HEK293T (cell line): Measurements from ENCODE around the gene ZNF497.

ENCODE experiments used
- BHLHE40 ChIP-seq: fragments of 450-650 bp; IDR thresholded peaks from 2 replicates; pipeline ENCODE4 v1.6.1; 2016; ENCODE audit warnings: mild to moderate bottlenecking, moderate library complexity, borderline replicate concordance
- ELF4 ChIP-seq: fragments of 450-650 bp; IDR thresholded peaks from 2 replicates; pipeline ENCODE4 v1.6.1; 2017; ENCODE audit warnings: antibody characterized with exemption
- FOXA1 ChIP-seq: fragments of 450-650 bp; IDR thresholded peaks from 2 replicates; pipeline ENCODE4 v1.6.1; 2016; ENCODE audit warnings: mild to moderate bottlenecking
- FOXK2 ChIP-seq: fragments of 450-650 bp; IDR thresholded peaks from 2 replicates; pipeline ENCODE4 v1.6.1; 2016; ENCODE audit warnings: mild to moderate bottlenecking
- FOXM1 ChIP-seq: fragments of 450-650 bp; IDR thresholded peaks from 2 replicates; pipeline ENCODE4 v1.6.1; 2017; ENCODE audit warnings: mild to moderate bottlenecking, borderline replicate concordance
- HDGF ChIP-seq: fragments of 450-650 bp; IDR thresholded peaks from 2 replicates; pipeline ENCODE4 v1.6.1; 2017; ENCODE audit warnings: antibody characterized with exemption, borderline replicate concordance
- L3MBTL2 ChIP-seq: fragments of 450-650 bp; conservative IDR thresholded peaks from 2 replicates; pipeline ENCODE4 v1.6.1; 2016; ENCODE audit warnings: mild to moderate bottlenecking
- LEF1 ChIP-seq: fragments of 450-650 bp; IDR thresholded peaks from 2 replicates; pipeline ENCODE4 v1.6.1; 2017; ENCODE audit warnings: mild to moderate bottlenecking, borderline replicate concordance
- NFRKB ChIP-seq: fragments of 450-650 bp; IDR thresholded peaks from 2 replicates; pipeline ENCODE4 v1.6.1; 2016; ENCODE audit warnings: mild to moderate bottlenecking, moderate library complexity
- PKNOX1 ChIP-seq: fragments of 450-650 bp; IDR thresholded peaks from 2 replicates; pipeline ENCODE4 v1.6.1; 2016
- SP1 ChIP-seq: fragments of 450-650 bp; IDR thresholded peaks from 2 replicates; pipeline ENCODE4 v1.6.1; 2017
- SUZ12 ChIP-seq: fragments of 450-650 bp; IDR thresholded peaks from 2 replicates; pipeline ENCODE4 v1.6.1; 2016; ENCODE audit warnings: mild to moderate bottlenecking
- TARDBP ChIP-seq: fragments of 450-650 bp; IDR thresholded peaks from 2 replicates; pipeline ENCODE4 v1.6.1; 2016
- ZNF384 ChIP-seq: fragments of 450-650 bp; IDR thresholded peaks from 2 replicates; pipeline ENCODE4 v1.6.1; 2016

GRCh38 chr19:58374200-58374599, 11.6 kb upstream of the ZNF497 start:
- no peak for TF ChIP-seq HDGF
- no peak for TF ChIP-seq ELF4
- TF ChIP-seq FOXK2, result no peak
- TF ChIP-seq TARDBP, result no peak
- no peak for TF ChIP-seq SUZ12
- no peak for TF ChIP-seq L3MBTL2
- TF ChIP-seq BHLHE40, result no peak
- no peak for TF ChIP-seq ZNF384
- TF ChIP-seq FOXA1, result no peak
- no peak for TF ChIP-seq SP1
- no peak for TF ChIP-seq NFRKB
- no peak for TF ChIP-seq FOXM1
- TF ChIP-seq LEF1, result no peak
- TF ChIP-seq PKNOX1, result no peak
